Natural killer cell (primary cell): ENCODE results near the gene EZH1. TPM values are rescaled to one million over a fixed set of nuclear protein-coding genes. Genes with fewer than 3 reads are reported as not detected.
"Not testable (repeated sequence)": the region's sequence is repeated elsewhere in the genome, so short reads cannot be mapped to it uniquely, and the experiment has no call there.

Experiments used
- ATAC-seq, 3 donors: fragments of 150-1000 bp in 2 of 3; fragments of 200-7000 bp in 1 of 3; cut with Tn5 transposase; 1 replicate in 1 of 3; 2 replicates in 2 of 3; pipeline ENCODE4 v1.10.0; 2021; ENCODE audit warnings: mild to moderate bottlenecking in 2 of 3, moderate library complexity in 2 of 3
- DNase-seq, 2 donors: peaks; one replicate each; pipeline versions ENCODE4 v3.0.0 to v3.0.0-alpha.2; 2013 to 2021; ENCODE audit warnings: mixed read lengths in 1 of 2
- H3K27ac ChIP-seq: one replicate; pipeline ENCODE4 v1.5.1; 2013; ENCODE audit warnings: mild to moderate bottlenecking, low read length
- H3K27me3 ChIP-seq: one replicate; pipeline ENCODE4 v1.6.1; 2013; ENCODE audit warnings: low read length; ENCODE audit not compliant: control insufficient read depth, insufficient read depth
- H3K36me3 ChIP-seq: one replicate; pipeline ENCODE4 v1.6.1; 2013; ENCODE audit warnings: low read length; ENCODE audit not compliant: control insufficient read depth, insufficient read depth
- H3K4me1 ChIP-seq: one replicate; pipeline ENCODE4 v1.6.1; 2013; ENCODE audit warnings: low read length; ENCODE audit not compliant: control insufficient read depth, insufficient read depth
- H3K4me3 ChIP-seq: one replicate; pipeline ENCODE4 v1.5.1; 2013; ENCODE audit warnings: low read length
- H3K9me3 ChIP-seq: one replicate; pipeline ENCODE4 v1.6.1; 2013; ENCODE audit warnings: low read length; ENCODE audit not compliant: control insufficient read depth, insufficient read depth
- H3K27ac Mint-ChIP-seq, 2 donors: one replicate each; pipeline ENCODE4 v1.8.0; 2022; ENCODE audit warnings: mild to moderate bottlenecking in 2 of 2, mixed read lengths in 2 of 2, moderate library complexity in 1 of 2
- H3K27me3 Mint-ChIP-seq, 2 donors: one replicate each; pipeline ENCODE4 v1.8.0; 2022; ENCODE audit warnings: low read depth in 2 of 2, mixed read lengths in 2 of 2
- H3K36me3 Mint-ChIP-seq: one replicate; pipeline ENCODE4 v1.8.0; 2022; ENCODE audit warnings: mixed read lengths
- H3K4me1 Mint-ChIP-seq, 2 donors: one replicate each; pipeline ENCODE4 v1.8.0; 2022; ENCODE audit warnings: mixed read lengths in 2 of 2
- H3K4me3 Mint-ChIP-seq: one replicate; pipeline ENCODE4 v1.8.0; 2022; ENCODE audit warnings: mild to moderate bottlenecking, moderate library complexity, mixed read lengths
- H3K9me3 Mint-ChIP-seq, 2 donors: one replicate each; pipeline ENCODE4 v1.8.0; 2022; ENCODE audit warnings: mixed read lengths in 2 of 2
- WGBS: methylation state at CpG from one replicate; pipeline ENCODE4 v1.1.7; 2013; ENCODE audit warnings: missing lambda C conversion rate; ENCODE audit not compliant: insufficient coverage; 5-methylcytosine and 5-hydroxymethylcytosine counted together
- intact Hi-C: fragments of 100-400 bp; cut with micrococcal nuclease; formaldehyde crosslinking; loops from one replicate; pipeline ENCODE4 v1.14.2; 2022
- total RNA-seq, 4 donors: library from RNA; stranded (reverse); fragments of 120-200 nt in 1 of 4; gene quantifications; one replicate each; pipeline versions ENCODE4 v1.2.3 to v1.2.4, GENCODE V29; 2013 to 2022
- TF ChIP-seq, protein P1 (sequence below): fragments of 200-600 bp; IDR thresholded peaks from one replicate; pipeline ENCODE4 v1.8.0; 2022; ENCODE audit warnings: antibody characterized with exemption

Gene EZH1
- total RNA-seq, 3 donors from 2014 or later (not counting 1 experiment from before 2014, with no cell fraction given): 68.8 to 92.7 (median 74.1) TPM

DNA sequence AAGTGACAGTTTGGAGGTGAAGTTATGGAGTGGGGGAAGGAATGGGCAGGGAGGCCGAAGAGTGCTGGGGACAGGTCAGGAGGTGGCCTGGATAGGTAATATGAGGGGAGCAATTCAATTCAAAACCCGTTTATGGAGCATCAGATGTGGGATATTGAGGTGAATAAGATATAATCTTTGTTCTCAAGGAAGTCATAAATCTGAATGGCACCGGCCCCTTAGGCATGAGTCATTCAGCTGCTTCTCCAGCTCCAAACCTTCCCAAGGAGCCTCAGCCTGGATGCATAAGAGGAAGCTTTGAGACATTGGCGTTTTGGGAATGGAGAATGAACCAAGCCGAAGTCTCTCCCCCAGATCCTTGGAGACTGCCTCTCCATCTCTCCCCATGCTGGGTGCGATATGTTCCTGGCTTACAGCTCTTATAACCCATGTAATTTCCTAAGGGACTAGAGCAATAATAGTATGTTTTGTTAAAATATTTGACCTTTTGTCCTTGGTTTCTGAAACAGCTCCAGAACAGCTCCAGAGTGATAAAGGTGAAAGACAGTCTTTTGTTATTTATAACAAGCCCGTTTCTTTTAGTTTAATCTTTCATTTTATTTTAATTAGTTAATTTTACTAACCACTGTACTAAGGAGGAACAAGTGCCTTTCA is 84.0 kb downstream of the EZH1 start:
- TF ChIP-seq, protein P1, sequence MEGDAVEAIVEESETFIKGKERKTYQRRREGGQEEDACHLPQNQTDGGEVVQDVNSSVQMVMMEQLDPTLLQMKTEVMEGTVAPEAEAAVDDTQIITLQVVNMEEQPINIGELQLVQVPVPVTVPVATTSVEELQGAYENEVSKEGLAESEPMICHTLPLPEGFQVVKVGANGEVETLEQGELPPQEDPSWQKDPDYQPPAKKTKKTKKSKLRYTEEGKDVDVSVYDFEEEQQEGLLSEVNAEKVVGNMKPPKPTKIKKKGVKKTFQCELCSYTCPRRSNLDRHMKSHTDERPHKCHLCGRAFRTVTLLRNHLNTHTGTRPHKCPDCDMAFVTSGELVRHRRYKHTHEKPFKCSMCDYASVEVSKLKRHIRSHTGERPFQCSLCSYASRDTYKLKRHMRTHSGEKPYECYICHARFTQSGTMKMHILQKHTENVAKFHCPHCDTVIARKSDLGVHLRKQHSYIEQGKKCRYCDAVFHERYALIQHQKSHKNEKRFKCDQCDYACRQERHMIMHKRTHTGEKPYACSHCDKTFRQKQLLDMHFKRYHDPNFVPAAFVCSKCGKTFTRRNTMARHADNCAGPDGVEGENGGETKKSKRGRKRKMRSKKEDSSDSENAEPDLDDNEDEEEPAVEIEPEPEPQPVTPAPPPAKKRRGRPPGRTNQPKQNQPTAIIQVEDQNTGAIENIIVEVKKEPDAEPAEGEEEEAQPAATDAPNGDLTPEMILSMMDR: no peak
- Mint-ChIP-seq H3K27me3 (peaks cover under 1 to 5% of the 10 kb centered on the region in 2 donors), H3K4me1 (peaks cover 11 to 15% of the 10 kb centered on the region in 2 donors), H3K27ac (no peak overlapping the region), H3K36me3 (no peaks in the 10 kb centered on the region), H3K4me3 (peak overlapping the region; percentile 52), H3K9me3 (no peaks in the 10 kb centered on the region)
- Histone ChIP-seq H3K4me1 (peaks cover 14% of the 10 kb centered on the region), H3K36me3 (no peaks in the 10 kb centered on the region), H3K9me3 (no peaks in the 10 kb centered on the region), H3K27ac (no peak overlapping the region), H3K4me3 (no peak overlapping the region), H3K27me3 (no peaks in the 10 kb centered on the region)
- DNase-seq: no peak
- ATAC-seq: no peak
- intact Hi-C loops: no loop called here
- 64% methylated on average over 5 of the region's 7 CpGs for WGBS

DNA sequence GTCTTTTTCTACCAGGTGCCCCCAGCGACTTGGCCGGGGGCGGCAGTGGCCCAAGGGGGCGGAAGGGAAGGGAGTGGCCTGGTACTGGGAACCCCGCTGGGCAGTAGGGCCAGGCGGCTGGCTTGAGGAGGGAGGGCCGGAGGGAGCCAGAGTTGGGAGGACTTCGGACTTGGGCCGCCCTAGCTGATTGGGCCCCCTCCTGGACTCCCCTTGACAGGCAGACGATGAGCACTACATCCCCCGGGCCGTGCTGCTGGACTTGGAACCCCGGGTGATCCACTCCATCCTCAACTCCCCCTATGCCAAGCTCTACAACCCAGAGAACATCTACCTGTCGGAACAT is 84.9 kb downstream of the EZH1 start:
- 100% methylated on average over 1 of the region's 14 CpGs for WGBS
- H3K27ac Mint-ChIP-seq: peak overlapping the region in 1 of 2 donors; percentile 73
- H3K27me3 Mint-ChIP-seq, H3K27ac ChIP-seq, H3K9me3 ChIP-seq, H3K9me3 Mint-ChIP-seq, H3K36me3 ChIP-seq, DNase-seq, ATAC-seq, H3K4me3 ChIP-seq, H3K36me3 Mint-ChIP-seq, H3K4me3 Mint-ChIP-seq, H3K27me3 ChIP-seq, intact Hi-C loops: not testable (repeated sequence)
- H3K4me1 ChIP-seq: peaks cover 14% of the 10 kb centered on the region
- H3K4me1 Mint-ChIP-seq: peaks cover 17 to 21% of the 10 kb centered on the region in 2 donors

DNA sequence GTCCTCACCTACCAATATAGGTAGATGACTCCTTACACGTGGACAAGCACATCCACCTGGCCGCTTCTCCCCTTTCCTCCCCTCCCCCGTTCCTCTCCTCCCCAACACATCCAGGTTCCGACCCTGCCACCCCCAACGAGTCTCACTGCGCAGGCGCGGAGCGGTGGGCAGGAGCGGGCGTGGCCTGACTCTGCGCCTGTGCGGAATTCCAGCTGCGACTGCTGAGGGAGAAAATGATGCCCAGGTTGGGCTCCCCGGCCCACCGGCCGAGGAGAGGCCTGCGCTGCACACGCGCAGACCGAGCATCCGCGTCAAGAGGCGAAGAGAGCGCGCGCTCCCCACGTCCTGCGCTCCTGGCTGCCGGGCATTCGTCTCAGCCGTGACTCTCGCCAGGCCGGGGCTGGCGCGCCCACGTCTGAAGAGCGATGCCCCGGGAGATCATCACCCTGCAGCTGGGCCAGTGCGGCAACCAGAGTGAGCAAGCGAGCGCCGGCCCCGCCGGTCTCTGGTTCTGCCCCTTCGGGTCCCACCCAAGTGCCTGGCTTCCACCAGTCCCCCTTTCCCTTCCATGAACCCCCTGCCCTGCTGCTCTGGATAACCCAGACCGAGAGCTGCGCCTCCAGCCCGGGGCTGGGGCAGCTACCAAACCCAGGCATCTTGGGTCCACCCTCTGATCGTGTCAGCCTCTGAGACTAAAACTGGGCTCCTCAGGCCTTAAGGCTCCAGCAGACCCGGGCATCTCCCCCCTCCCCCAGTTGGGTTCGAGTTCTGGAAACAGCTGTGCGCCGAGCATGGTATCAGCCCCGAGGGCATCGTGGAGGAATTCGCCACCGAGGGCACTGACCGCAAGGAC is 85.5 kb downstream of the EZH1 start, which contains the start of gene TUBG2:
Gene TUBG2, plus strand, starts transcription at position 206 of the 853 bp plus-strand sequence. Its CDS starts 220 bp downstream, at position 426.
- Mint-ChIP-seq H3K27ac (peak within 1 kb of the TSS in 1 of 2 donors; percentile 73), H3K4me3 (peak within 1 kb of the TSS; percentile 87), H3K27me3 (peaks cover 9 to 14% of the 10 kb centered on the region in 2 donors), H3K4me1 (peaks cover 17 to 21% of the 10 kb centered on the region in 2 donors), H3K36me3 (no peaks in the 10 kb centered on the region), H3K9me3 (no peaks in the 10 kb centered on the region)
- Histone ChIP-seq H3K4me3 (peak within 1 kb of the TSS; percentile 72), H3K9me3 (no peaks in the 10 kb centered on the region), H3K4me1 (peaks cover 14% of the 10 kb centered on the region), H3K36me3 (no peaks in the 10 kb centered on the region), H3K27me3 (peaks cover under 1% of the 10 kb centered on the region), H3K27ac (no peak within 1 kb of the TSS)
- intact Hi-C loops: no loop called here
- TF ChIP-seq, protein P1: no peak
- ATAC-seq (peak; percentile 71 to 87 (median 84)), DNase-seq (peak in 1 of 2 donors; percentile 83)
- WGBS: 8% methylated on average over 59 of the region's 59 CpGs
